ENCODE results near the gene RIMBP2.

RIMBP2 gene

DNA sequence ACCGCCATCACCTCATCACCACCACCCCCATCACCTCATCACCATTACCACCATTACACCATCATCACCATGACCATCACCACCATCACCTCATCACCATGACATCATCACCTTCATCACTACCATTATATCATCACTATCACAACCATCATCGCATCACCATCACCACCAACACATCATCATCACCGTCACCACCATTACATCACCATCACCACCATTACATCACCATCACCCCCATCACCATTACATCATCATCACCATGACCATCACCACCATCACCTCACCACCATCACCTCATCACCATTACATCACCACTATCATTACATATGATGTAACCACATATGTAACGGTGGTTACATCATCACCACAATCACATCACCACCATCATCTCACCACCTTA, 132.3 kb downstream of the RIMBP2 start:
- TF ChIP-seq CTCF (IDR thresholded peaks at IDR 0.05), result no peak

GRCh38 chr12:130583317-130583716, 132.8 kb downstream of the RIMBP2 start:
- TF ChIP-seq CTCF (IDR thresholded peaks at IDR 0.05), result no peak

GRCh38 chr12:130582286-130582685, 133.8 kb downstream of the RIMBP2 start:
- no peak for TF ChIP-seq CTCF (IDR thresholded peaks at IDR 0.05)

- TF ChIP-seq CTCF (IDR thresholded peaks at IDR 0.05), result no peak
Measured at GRCh38 chr12:130581782-130582181, 134.3 kb downstream of the RIMBP2 start.

DNA sequence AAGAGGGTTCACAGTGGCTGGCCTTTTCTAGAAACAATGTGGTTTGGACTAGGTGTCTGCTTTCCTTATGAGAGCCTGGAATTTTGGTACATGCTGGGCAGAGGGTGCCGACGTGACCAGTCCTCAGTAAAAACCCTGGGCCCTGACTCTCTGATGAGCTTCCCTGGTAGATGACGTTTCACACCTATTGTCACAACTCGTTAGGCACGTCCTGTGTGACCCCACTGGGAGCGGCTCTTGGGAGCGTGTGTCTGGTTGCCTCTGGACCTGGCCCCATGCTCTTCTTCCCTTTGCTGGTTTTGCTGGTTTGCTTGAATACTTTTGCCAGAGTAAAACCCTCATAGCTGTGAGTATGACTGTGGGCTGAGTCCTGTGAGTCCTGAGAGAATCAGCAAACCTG, 136.9 kb downstream of the RIMBP2 start:
- TF ChIP-seq CTCF (IDR thresholded peaks at IDR 0.05), result no peak

DNA sequence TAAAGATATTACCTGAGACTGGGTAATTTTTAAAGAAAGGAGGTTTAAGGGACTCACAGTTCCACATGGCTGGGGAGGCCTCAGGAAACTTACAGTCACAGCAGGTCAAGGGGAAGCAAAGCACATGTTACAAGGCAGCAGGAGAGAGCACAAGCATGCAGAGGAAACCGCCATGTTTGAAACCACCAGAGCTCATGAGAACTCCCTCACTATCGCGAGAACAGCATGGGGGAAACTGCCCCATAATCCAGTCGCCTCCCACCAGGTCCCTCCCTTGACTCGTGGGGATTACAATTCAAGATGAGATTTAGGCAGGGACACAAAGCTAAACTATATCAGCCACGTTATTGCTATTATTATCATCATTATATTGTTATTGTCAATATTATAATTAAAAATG, 138.7 kb downstream of the RIMBP2 start:
- TF ChIP-seq CTCF (IDR thresholded peaks at IDR 0.05), result no peak

DNA sequence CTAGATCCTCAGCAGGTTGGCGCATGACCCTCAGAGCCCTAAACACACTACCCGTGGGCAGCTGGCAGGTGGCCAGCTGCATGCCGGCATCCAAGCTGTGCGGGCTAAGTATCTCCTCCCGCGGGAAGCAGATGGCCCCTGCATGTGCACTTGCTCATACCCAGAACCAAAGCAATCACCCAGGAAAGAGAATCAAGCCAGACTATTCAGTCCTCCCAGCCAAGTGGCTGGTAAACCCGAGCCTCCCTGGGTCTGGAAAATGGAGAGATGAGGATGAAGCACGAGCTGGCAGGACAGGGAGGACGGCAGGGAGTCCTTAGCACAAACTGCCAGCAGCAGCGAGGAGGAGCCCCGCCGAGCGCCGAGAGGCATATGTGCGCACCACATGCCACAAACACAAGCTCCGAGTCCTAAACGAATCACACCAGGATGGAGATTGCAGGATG, 139.7 kb downstream of the RIMBP2 start:
- no peak for TF ChIP-seq CTCF (IDR thresholded peaks at IDR 0.05)

- no peak for TF ChIP-seq CTCF (IDR thresholded peaks at IDR 0.05)
Measured at GRCh38 chr12:130574402-130574801, 141.7 kb downstream of the RIMBP2 start.

All from LNCAP (cell line).